Measurements from ENCODE around the gene MMEL1.
"Not testable (repeated sequence)": the region's sequence is repeated elsewhere in the genome, so short reads cannot be mapped to it uniquely, and the experiment has no call there.

MMEL1 gene

DNA sequence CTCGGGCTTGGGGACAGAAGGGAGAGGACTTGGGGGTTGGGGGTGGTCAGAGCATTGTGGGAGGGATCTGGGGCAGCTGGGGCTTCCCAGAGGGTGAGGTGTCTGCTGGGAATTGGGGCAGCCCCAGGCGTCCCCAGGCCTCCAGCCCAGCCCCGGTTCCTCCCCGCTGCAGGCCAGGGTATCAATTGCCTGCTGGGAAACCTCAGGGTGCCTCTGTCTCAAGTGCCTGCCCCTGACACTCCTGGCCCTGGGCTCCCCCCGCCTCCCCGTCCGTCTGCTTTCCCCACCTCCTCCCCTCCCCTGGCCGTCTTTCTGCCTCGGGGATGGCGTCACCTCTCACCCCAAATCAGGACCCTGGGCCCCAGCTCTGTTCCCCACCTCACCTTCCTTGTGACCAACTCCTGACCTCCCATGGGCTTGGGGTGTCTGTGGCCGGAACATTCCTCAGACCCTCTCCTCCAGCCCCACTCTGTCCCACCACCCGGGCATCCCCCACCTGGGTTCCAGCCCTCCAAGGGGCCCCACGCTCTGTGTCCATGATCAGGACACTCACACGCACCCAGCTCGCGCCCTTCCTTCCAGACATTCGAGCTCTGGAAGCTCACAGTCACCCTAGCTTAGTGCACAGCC lies 64.5 kb downstream of the MMEL1 start:
- DNase-seq = not testable (repeated sequence)

DNA sequence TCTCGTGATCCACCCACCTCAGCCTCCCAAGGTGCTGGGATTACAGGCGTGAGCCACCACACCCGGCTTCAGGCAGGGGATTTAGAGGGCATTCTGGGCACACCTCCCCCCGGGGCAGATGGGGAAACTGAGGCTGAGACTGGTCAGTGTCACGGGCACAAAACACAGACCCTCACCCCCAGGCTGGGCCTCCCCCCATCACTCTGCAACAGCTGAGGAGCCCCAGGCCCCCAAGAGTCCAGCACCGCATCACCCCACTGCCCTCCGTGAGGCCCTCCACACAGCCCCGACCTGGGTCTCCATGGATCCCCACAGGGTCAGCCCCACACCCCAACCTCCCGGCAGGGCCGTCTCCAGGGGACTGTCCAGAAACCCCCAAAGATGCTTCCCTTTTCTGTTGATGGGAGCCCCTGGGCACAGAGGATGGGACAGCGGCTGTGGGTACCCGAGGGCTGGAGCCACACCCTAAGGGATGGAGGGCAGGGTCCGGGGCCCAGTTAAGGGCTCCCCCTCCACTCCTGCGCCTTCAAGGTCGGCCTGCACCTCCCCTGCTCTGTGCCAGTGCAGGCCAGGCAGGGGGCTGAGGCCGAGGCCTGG lies 65.6 kb downstream of the MMEL1 start:
- DNase-seq = no peak

DNA sequence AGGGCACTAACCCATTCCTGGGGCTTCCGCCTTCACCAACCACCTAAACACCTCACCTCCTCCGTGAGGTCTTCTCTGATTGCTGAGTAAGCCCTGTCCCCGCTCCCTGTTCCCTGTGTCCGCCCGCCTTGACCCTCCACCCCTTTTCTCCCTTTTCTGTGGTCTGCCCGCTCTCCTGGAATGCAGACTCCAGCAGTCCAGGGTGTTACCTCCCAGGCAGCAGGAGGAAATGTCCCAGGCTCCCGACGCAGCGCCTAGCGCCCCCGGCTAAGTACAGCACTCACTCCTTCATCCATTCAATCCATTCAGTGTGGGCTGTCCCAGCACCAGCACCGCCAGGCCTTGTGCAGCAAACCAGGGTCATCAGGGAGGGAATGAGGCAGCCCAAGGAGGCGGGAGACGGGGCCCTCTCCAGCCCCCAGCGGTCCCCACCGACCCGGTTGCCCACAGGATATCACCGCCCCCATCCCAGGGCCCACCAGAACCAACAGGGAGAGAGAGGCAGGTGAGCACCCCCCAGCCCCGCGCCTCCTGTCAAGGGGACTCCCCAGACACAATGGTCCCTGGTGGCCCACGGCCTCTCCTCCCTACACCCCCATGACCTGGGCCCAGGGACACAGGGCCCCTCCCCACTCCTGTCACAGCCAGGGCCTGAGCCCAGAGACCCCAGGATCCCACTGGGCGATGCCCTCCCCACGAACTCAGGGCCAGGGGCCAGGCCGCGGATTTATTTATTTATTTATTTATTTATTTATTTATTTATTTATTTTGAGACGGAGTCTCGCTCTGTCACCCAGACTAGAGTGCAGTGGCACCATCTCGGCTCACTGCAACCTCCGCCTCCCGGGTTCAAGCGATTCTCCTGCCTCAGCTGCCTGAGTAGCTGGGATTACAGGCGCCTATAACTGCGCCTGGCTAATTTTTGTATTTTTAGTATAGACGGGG lies 66.4 kb downstream of the MMEL1 start:
- no peak for DNase-seq

- no peak for DNase-seq
Observed at GRCh38 chr1:2564815-2565374, 67.9 kb downstream of the MMEL1 start.

DNA sequence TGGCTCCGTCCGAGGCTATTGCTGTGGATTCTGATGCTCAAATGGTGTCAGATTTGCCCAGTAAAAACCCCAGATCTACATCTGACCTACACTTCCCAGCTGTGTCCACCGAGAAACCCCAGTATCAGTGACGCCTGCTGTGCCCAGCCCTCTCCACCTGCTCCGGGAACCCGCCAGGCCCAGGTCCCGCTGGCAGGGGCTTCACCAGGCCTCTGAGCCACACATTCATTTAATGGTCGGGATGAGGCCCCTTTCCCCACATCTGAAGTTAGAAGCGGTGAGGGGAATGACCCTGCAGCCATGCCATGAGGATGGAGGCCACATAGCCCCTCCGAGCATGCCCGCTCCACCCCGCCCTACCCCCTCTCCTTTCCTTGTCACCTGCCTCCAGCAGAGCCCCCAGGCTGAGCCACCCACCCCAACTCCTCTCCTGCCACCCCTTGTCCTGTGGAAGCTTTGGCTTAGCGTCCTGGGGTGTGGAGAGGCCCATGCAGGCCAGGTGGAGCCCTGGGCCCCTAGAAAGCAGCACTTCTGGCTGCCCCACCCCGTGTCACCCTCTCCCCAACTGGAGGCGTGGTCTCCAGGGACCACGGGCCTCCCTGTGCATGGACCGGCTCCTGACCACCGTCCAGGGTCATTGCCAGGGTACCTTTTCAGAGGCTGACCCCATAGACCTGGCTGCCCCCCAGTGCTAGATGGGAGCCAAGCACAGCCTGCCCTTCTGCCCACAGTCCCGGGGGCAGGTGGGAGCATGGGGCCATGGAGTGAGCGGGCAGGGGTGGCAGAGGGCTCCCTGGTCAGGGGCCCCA lies 68.6 kb downstream of the MMEL1 start:
- no peak for DNase-seq

GRCh38 chr1:2563205-2563604 lies 69.6 kb downstream of the MMEL1 start:
- no peak for DNase-seq

GRCh38 chr1:2561898-2562895 lies 70.6 kb downstream of the MMEL1 start:
- no peak for DNase-seq

DNA sequence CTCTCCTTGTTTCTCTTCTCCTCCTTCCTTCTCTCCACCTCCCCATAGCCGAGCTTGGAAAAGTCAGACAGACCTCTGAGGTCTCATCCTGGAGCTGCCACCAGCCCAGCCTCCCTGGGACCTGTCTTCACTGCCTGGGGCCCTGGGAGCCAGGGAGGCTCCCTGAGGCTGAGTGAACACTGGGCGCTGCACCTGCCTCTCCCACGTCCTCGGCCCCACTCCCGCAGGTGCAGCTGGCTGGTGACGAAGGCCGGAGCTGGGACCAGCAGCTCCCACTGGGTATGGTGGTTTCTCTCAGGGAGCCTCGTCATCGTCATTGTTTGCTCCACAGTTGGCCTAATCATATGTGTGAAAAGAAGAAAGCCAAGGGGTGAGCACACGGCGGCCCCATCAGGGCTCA lies 71.4 kb downstream of the MMEL1 start:
- DNase-seq = no peak

DNA sequence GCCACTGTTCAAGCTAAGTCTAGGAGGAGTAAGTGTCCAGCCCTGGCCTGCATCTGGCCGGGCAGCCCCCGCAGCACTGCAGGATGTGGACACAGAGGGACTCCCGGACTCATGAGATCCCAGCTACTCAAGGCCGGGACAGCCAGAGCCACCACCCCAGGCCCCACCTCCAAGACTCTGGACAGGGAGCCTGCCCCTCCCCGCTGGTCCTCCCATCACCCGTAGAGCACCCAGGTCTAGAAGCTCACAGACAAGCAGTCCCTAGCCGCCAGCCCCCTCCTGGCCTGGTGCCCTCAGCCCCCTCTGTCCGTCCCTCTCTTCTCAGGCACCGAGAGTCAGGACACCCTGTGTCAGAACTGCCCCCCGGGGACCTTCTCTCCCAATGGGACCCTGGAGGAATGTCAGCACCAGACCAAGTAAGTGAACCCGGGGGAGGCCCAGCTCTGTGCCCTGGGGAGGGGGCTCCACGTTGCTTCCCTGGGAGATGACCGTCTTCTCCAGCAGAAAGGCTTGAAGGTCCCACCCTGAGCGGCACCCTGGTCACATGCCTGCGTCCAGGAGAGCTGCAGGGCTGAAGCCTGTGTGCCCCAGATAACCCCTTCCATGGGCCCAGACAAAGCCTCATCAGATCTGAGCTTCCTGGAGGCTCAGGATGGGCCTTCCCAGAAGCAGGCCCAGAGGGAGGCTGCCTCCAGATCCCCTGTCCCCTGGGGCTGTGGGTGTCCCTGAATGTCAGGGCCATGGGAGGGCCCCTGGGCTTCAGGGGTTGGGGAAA lies 72.3 kb downstream of the MMEL1 start:
- DNase-seq = no peak

DNA sequence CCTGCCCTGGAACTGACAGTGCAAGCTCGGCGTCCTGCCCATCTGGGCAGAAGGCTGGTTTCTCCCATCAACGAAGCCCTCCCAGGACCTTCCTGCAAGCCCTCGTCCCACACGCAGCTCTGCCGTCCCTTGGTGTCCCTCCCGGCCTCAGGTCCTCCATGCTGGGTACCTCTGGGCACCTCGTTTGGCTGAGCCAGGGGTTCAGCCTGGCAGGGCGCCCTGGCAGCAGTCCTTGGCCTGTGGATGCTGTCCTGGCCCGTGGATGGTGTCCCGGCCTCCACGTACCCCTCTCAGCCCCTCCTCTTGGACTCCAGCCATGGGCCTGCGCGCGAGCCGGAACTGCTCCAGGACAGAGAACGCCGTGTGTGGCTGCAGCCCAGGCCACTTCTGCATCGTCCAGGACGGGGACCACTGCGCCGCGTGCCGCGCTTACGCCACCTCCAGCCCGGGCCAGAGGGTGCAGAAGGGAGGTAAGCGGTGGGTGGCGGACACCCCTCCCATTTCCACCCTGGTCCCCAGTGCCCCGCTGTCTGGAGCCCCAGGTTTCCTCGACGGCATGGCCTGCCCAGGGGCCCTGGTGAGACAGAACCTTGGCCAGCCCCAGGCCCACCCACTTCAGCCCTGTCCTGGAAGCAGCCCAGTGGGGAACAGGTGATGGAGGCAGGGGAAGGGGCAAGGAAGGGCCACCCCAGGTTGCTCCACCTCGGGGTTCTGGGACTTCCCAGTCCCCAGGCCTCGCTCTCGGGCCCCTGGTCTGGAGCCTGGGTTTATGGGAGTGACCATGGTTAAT lies 73.1 kb downstream of the MMEL1 start:
- DNase-seq = no peak

GRCh38 chr1:2558861-2559260 lies 74.0 kb downstream of the MMEL1 start:
- no peak for DNase-seq

- DNase-seq = no peak
Observed at GRCh38 chr1:2558420-2558819, 74.4 kb downstream of the MMEL1 start.

- no peak for DNase-seq
Observed at GRCh38 chr1:2557482-2558400, 75.1 kb downstream of the MMEL1 start.

- DNase-seq = no peak
Observed at GRCh38 chr1:2556678-2557481, 75.9 kb downstream of the MMEL1 start.

GRCh38 chr1:2556277-2556677 lies 76.5 kb downstream of the MMEL1 start, which contains the start of gene TNFRSF14:
TSS of gene TNFRSF14 (plus strand) at chr1:2556371. CDS start at chr1:2556665, 294 bp downstream.
- no peak for DNase-seq

DNA sequence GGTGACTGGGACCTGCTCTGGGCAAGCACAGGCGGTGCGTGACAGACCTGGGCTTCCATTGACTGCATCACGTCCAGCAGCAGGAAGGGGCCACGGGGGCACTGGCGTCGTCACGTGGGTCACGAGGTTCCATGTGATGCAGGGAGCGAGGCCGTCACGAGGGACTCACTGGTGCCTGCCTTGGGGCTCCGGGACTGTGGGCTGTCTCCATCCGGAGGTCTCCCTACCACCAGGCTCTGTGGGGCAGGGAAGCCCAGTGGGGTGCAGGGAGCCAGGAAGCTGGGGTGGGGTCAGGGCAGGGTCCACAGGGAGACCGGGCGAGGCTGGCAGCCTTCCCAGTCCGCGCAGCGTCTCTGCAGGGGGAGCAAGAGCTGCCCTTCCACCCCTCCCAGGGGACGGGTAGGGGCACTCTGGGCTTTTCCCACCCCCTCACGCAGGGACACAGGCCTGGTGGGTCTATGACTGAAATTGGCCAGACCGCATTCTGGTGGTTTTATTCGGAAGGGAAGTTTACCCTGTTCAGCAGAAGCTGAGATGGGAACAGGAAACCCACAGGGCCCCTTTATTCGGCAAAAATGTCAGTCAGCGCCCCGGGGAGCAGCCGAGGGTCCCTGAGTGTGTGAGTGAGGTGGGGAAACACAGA lies 77.1 kb downstream of the MMEL1 start:
- no peak for DNase-seq
